IMR-90 (cell line): ENCODE measurements around the gene IGF2. TPM values are rescaled to one million over a fixed set of nuclear protein-coding genes. Genes with fewer than 3 reads are reported as not detected.

Experiments used
- ATAC-seq: fragments of 200-7000 bp; cut with Tn5 transposase; 2 replicates; pipeline ENCODE4 v1.9.1; 2020; ENCODE audit warnings: low read depth, mild to moderate bottlenecking, moderate library complexity
- BruUV-seq: library from RNA; stranded (reverse); fragments of 400-500 nt; replicated peaks from 2 replicates; lab custom pipeline; 2021; lab: Mats Ljungman, UMichigan
- CTCF ChIA-PET: fragments of 300-600 bp; formaldehyde crosslinking; extraction: SDS; loops from one replicate; lab custom pipeline; 2021; ENCODE audit warnings: antibody characterized with exemption; lab: Yijun Ruan, JAX
- POLR2A ChIA-PET: fragments of 300-600 bp; sonication (Branson Sonifier 250); formaldehyde crosslinking; loops from one replicate; lab custom pipeline; 2022; ENCODE audit warnings: antibody characterized with exemption; ENCODE audit not compliant: unreplicated experiment; lab: Charles Lee
- DNase-seq: peaks from one replicate; pipeline ENCODE4 v3.0.0; 2013
- H2AFZ ChIP-seq: replicated peaks from 2 replicates; pipeline ENCODE3; 2013; ENCODE audit warnings: low read length, mild to moderate bottlenecking; ENCODE audit not compliant: poor library complexity
- H2AK5ac ChIP-seq: 2 replicates; pipeline ENCODE4 v1.6.1; 2013; ENCODE audit warnings: low read depth, low read length, inconsistent platforms
- H2AK9ac ChIP-seq: replicated peaks from 2 replicates; pipeline ENCODE3; 2013; ENCODE audit warnings: mild to moderate bottlenecking, low read depth, low read length, moderate library complexity; ENCODE audit not compliant: poor library complexity
- H2BK120ac ChIP-seq: 2 replicates; pipeline ENCODE4 v1.6.1; 2013; ENCODE audit warnings: low read depth, low read length, inconsistent platforms
- H2BK15ac ChIP-seq: 3 replicates; pipeline ENCODE4 v1.6.1; 2013; ENCODE audit warnings: low read depth, low read length, inconsistent platforms
- H2BK20ac ChIP-seq: 2 replicates; pipeline ENCODE4 v1.6.1; 2013; ENCODE audit warnings: low read depth, mild to moderate bottlenecking, inconsistent platforms, low read length, moderate library complexity
- H2BK5ac ChIP-seq: 2 replicates; pipeline ENCODE4 v1.6.1; 2013; ENCODE audit warnings: mild to moderate bottlenecking, low read depth, low read length, inconsistent platforms; ENCODE audit not compliant: poor library complexity, severe bottlenecking
- H3K14ac ChIP-seq: replicated peaks from 2 replicates; pipeline ENCODE4 v1.6.1; 2013; ENCODE audit warnings: low read depth, low read length, inconsistent platforms
- H3K18ac ChIP-seq: 2 replicates; pipeline ENCODE4 v1.6.1; 2013; ENCODE audit warnings: low read depth, low read length, control low read depth
- H3K23ac ChIP-seq: 2 replicates; pipeline ENCODE4 v1.6.1; 2013; ENCODE audit warnings: low read depth, low read length, inconsistent platforms
- H3K27ac ChIP-seq: 2 replicates; pipeline ENCODE4 v1.5.1; 2013; ENCODE audit warnings: mild to moderate bottlenecking, control low read depth, low read length; ENCODE audit not compliant: insufficient read depth
- H3K27me3 ChIP-seq: 2 replicates; pipeline ENCODE4 v1.6.1; 2013; ENCODE audit warnings: low read length; ENCODE audit not compliant: control insufficient read depth, insufficient read depth
- H3K36me3 ChIP-seq: 2 replicates; pipeline ENCODE4 v1.6.1; 2013; ENCODE audit warnings: low read length, mixed read lengths; ENCODE audit not compliant: control insufficient read depth, insufficient read depth
- H3K4ac ChIP-seq: 2 replicates; pipeline ENCODE4 v1.6.1; 2013; ENCODE audit warnings: low read depth, low read length, inconsistent platforms
- H3K4me1 ChIP-seq: 2 replicates; pipeline ENCODE4 v1.6.1; 2013; ENCODE audit warnings: low read length, mixed read lengths; ENCODE audit not compliant: control insufficient read depth, insufficient read depth
- H3K4me2 ChIP-seq: 2 replicates; pipeline ENCODE4 v1.6.1; 2013; ENCODE audit warnings: low read depth, mild to moderate bottlenecking, control low read depth, low read length, moderate library complexity
- H3K4me3 ChIP-seq: 2 replicates; pipeline ENCODE4 v1.5.1; 2013; ENCODE audit warnings: low read depth, mild to moderate bottlenecking, control low read depth, low read length, moderate library complexity; ENCODE audit not compliant: insufficient read depth
- H3K56ac ChIP-seq: 2 replicates; pipeline ENCODE4 v1.6.1; 2013; ENCODE audit warnings: low read length, inconsistent platforms; ENCODE audit not compliant: insufficient read depth; ENCODE audit errors: extremely low read depth
- H3K79me1 ChIP-seq, 2 experiments: 2 replicates each; pipeline ENCODE4 v1.6.1; 2013; ENCODE audit warnings: low read length in 2 of 2, inconsistent platforms in 1 of 2, low read depth in 1 of 2
- H3K9ac ChIP-seq: 2 replicates; pipeline ENCODE4 v1.6.1; 2013; ENCODE audit warnings: low read depth, low read length, control low read depth
- H3K9me1 ChIP-seq: 2 replicates; pipeline ENCODE4 v1.6.1; 2013; ENCODE audit warnings: low read length, inconsistent platforms; ENCODE audit not compliant: insufficient read depth
- H3K9me3 ChIP-seq: 2 replicates; pipeline ENCODE4 v1.6.1; 2013; ENCODE audit warnings: low read length; ENCODE audit not compliant: control insufficient read depth, insufficient read depth
- H4K20me1 ChIP-seq: 2 replicates; pipeline ENCODE4 v1.6.1; 2013; ENCODE audit warnings: low read length, inconsistent platforms; ENCODE audit not compliant: insufficient read depth
- H4K5ac ChIP-seq: 2 replicates; pipeline ENCODE4 v1.6.1; 2013; ENCODE audit warnings: mild to moderate bottlenecking, low read depth, low read length, control low read depth
- H4K8ac ChIP-seq, 2 experiments: 2 replicates each; pipeline ENCODE4 v1.6.1; 2013; ENCODE audit warnings: low read depth in 2 of 2, low read length in 2 of 2, control low read depth in 1 of 2, inconsistent platforms in 1 of 2
- H4K91ac ChIP-seq: 2 replicates; pipeline ENCODE4 v1.6.1; 2013; ENCODE audit warnings: low read depth, low read length, inconsistent platforms; ENCODE audit not compliant: insufficient read depth
- BHLHE40 ChIP-seq: fragments of 150-350 bp; IDR thresholded peaks from 2 replicates; pipeline ENCODE4 v1.6.1; 2016; ENCODE audit warnings: mild to moderate bottlenecking, low read depth, low read length
- CEBPB ChIP-seq: IDR thresholded peaks from 2 replicates; pipeline ENCODE4 v1.6.1; 2012; ENCODE audit warnings: low read depth, low read length, improper control_type of control experiment
- FOS ChIP-seq: fragments of 150-350 bp; IDR thresholded peaks from 2 replicates; pipeline ENCODE4 v1.6.1; 2016; ENCODE audit warnings: low read depth, low read length
- MXI1 ChIP-seq: IDR thresholded peaks from 2 replicates; pipeline ENCODE4 v1.6.1; 2012; ENCODE audit warnings: low read depth, mild to moderate bottlenecking, low read length, moderate library complexity, borderline replicate concordance
- RAD21 ChIP-seq: IDR thresholded peaks from 2 replicates; pipeline ENCODE4 v1.6.1; 2012; ENCODE audit warnings: low read length, improper control_type of control experiment
- RFX5 ChIP-seq: IDR thresholded peaks from 2 replicates; pipeline ENCODE4 v1.8.0; 2012; ENCODE audit warnings: low read depth, mild to moderate bottlenecking, low read length, moderate library complexity
- SMC3 ChIP-seq: fragments of 150-350 bp; IDR thresholded peaks from 2 replicates; pipeline ENCODE4 v1.6.1; 2016; ENCODE audit warnings: low read depth, mild to moderate bottlenecking, antibody characterized with exemption, low read length, moderate library complexity
- WGBS, 2 experiments: methylation state at CpG; one replicate each; pipeline versions ENCODE4 v1.1.5 to v1.1.7; 2013; ENCODE audit warnings: missing lambda C conversion rate in 2 of 2; ENCODE audit not compliant: insufficient read length in 1 of 2; ENCODE audit errors: extremely low coverage in 2 of 2; 5-methylcytosine and 5-hydroxymethylcytosine counted together
- dilution Hi-C: fragments of 300-500 bp; cut with HindIII; formaldehyde crosslinking; loops from one replicate; pipeline ENCODE4 v1.14.3; 2018; ENCODE audit warnings: low sequenced_read_pairs; ENCODE audit not compliant: unreplicated experiment
- in situ Hi-C: fragments of 300-500 bp; cut with MboI; formaldehyde crosslinking; loops from 3 replicates; pipeline ENCODE4 v1.14.3; 2019; ENCODE audit warnings: low sequenced_read_pairs, inconsistent platforms, mixed read lengths
- intact Hi-C: fragments of 100-400 bp; cut with micrococcal nuclease; formaldehyde crosslinking; loops from 2 replicates; pipeline ENCODE4 v1.10.0; 2022
- polyA plus RNA-seq, 3 experiments: library from polyadenylated mRNA; depleted of rRNA; stranded (reverse); fragments of >200 nt; gene quantifications; 2 replicates each; pipeline ENCODE4 v1.2.3, GENCODE V29; 2012; ENCODE audit warnings: low replicate concordance in 1 of 3
- total RNA-seq: library from RNA; depleted of rRNA; stranded (reverse); fragments of >200 nt; gene quantifications from 2 replicates; pipeline ENCODE4 v1.2.3, GENCODE V29; 2012
- TF ChIP-seq, protein P1 (sequence below): fragments of 150-350 bp; IDR thresholded peaks from 2 replicates; pipeline ENCODE4 v1.6.1; 2017; ENCODE audit warnings: mild to moderate bottlenecking, antibody characterized with exemption, low read length, low read depth

IGF2 gene
- total and polyA plus RNA-seq, 2 of the 4 experiments (the other 2 are of a cell fraction): 2.3 to 21.8 TPM

DNA sequence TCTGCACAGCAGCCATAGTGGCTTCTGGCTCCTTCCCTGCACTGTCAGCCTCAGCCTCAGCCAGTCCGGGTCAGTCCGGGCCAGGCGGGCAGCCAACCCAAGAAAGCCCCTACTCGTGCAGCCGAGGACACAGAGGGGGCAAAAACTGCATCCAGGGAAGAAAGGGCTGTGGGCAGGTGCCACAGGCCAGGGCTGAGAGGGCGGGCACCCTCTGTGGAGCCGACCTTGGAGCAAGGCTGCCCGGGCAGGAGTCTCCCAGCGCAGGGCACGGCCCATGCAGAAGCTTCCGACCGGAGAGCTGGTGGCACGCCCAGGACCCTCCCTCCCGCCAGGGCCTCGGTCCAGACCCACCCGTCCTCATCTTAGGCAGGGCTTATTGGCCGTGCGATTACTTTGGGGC lies 42.9 kb upstream of the IGF2 start:
- Histone ChIP-seq H3K27ac (no peak overlapping the region), H3K9me1 (peaks cover 1% of the 10 kb centered on the region; the same call in 1 of the 2 replicates), H3K36me3 (no peaks in the 10 kb centered on the region), H3K9ac (no peak overlapping the region), H4K5ac (no peak overlapping the region), H3K18ac (no peak overlapping the region), H3K79me1 (no peaks in the 10 kb centered on the region), H2BK5ac (no peak overlapping the region), H2BK20ac (no peak overlapping the region), H3K4ac (no peak overlapping the region), H2BK15ac (no peak overlapping the region), H2AK9ac (no peak overlapping the region), H3K14ac (no peak overlapping the region), H4K20me1 (0 out of 2 replicates have a peak, but pooled peaks cover 1% of the 10 kb centered on the region), H2AK5ac (no peak overlapping the region), H3K4me1 (no peaks in the 10 kb centered on the region), H4K8ac (no peak overlapping the region), H3K56ac (no peak overlapping the region), H2AFZ (no peak overlapping the region), H3K4me3 (no peak overlapping the region), H3K9me3 (no peaks in the 10 kb centered on the region), H3K27me3 (peaks cover 20% of the 10 kb centered on the region), H3K4me2 (no peak overlapping the region), H2BK120ac (no peak overlapping the region), H3K23ac (no peak overlapping the region), H4K91ac (no peak overlapping the region)
- no TSS peak for BruUV-seq
- CTCF ChIA-PET: no interaction called here
- in situ Hi-C loops: loop anchor here (25.0 kb wide), 1 partner anchor 705 kb away; the partner anchor contains the start of gene CDKN1C
- ATAC-seq (no peak), DNase-seq (no peak)
- TF ChIP-seq BHLHE40 (no peak), CEBPB (no peak), RFX5 (no peak), FOS (no peak), RAD21 (no peak), SMC3 (no peak), MXI1 (no peak)
- TF ChIP-seq, protein P1, sequence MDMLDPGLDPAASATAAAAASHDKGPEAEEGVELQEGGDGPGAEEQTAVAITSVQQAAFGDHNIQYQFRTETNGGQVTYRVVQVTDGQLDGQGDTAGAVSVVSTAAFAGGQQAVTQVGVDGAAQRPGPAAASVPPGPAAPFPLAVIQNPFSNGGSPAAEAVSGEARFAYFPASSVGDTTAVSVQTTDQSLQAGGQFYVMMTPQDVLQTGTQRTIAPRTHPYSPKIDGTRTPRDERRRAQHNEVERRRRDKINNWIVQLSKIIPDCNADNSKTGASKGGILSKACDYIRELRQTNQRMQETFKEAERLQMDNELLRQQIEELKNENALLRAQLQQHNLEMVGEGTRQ: no peak
- intact Hi-C loops: no loop called here
- POLR2A ChIA-PET: no interaction called here
- WGBS, 2 experiments: 81% methylated on average over 4 of the region's 18 CpGs; no CpG with 5 or more reads in 1 of the 2 experiments
- dilution Hi-C loops: no loop called here
